ENCODE data around the gene STAT1.

DNA sequence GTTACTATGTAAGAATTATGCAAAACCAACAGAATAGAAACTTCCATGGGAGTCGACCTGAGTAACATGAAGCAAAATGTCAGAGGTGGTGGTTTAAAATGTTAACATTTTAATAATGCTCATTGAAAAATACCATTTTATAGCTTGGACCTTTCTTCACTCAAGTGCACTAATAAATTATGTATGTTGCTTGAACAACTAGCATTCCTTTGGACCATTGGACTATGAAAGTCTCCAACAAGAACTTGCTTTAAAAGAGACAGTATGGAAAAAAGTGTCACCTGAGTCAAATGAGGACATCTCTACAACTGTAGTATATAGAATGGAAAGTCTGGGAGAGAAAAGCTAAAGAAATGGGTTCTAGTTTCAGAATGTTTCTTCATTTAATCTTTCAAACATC lies 81.5 kb downstream of the STAT1 start:
- TF ChIP-seq, protein P1, sequence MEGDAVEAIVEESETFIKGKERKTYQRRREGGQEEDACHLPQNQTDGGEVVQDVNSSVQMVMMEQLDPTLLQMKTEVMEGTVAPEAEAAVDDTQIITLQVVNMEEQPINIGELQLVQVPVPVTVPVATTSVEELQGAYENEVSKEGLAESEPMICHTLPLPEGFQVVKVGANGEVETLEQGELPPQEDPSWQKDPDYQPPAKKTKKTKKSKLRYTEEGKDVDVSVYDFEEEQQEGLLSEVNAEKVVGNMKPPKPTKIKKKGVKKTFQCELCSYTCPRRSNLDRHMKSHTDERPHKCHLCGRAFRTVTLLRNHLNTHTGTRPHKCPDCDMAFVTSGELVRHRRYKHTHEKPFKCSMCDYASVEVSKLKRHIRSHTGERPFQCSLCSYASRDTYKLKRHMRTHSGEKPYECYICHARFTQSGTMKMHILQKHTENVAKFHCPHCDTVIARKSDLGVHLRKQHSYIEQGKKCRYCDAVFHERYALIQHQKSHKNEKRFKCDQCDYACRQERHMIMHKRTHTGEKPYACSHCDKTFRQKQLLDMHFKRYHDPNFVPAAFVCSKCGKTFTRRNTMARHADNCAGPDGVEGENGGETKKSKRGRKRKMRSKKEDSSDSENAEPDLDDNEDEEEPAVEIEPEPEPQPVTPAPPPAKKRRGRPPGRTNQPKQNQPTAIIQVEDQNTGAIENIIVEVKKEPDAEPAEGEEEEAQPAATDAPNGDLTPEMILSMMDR (IDR thresholded peaks at IDR 0.05): no peak
- TF ChIP-seq EZH2 (IDR thresholded peaks at IDR 0.05): no peak

Data from neural progenitor cell (in vitro differentiated cells).